Measurements from ENCODE around the gene ALPP.
"Not testable (repeated sequence)": the region's sequence is repeated elsewhere in the genome, so short reads cannot be mapped to it uniquely, and the experiment has no call there.

The ALPP gene

DNA sequence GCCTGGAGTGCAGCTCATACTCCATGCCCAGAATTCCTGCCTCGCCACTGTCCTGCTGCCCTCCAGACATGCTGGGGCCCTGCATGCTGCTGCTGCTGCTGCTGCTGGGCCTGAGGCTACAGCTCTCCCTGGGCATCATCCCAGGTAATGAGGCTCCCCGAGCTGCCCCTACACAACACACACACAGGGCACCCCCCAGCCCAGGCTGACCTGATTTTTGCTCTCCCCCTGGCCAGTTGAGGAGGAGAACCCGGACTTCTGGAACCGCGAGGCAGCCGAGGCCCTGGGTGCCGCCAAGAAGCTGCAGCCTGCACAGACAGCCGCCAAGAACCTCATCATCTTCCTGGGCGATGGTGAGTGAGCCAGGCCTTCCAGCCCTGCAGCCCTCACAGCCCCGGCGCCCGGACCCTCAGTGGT, at the start of gene ALPP:
TSS of gene ALPP (plus strand) at position 17 of the 417 bp plus-strand sequence. CDS start at position 69, 52 bp downstream.
- DNase-seq = not testable (repeated sequence)

DNA sequence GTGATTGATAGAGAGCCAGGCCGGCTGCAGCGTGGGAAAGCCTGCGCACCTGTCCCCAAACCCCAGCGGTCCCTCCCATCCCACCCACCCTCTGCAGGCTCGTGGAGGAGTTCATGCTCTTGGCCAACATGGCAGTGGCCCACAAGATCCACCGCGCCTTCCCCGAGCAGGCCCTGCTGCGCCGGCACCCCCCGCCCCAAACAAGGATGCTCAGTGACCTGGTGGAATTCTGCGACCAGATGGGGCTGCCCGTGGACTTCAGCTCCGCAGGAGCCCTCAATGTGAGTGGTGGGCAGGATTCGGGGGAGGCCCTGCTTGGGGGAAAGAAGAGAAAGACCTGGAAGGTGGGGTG, 48.9 kb upstream of the ALPP start:
- no peak for DNase-seq

DNA sequence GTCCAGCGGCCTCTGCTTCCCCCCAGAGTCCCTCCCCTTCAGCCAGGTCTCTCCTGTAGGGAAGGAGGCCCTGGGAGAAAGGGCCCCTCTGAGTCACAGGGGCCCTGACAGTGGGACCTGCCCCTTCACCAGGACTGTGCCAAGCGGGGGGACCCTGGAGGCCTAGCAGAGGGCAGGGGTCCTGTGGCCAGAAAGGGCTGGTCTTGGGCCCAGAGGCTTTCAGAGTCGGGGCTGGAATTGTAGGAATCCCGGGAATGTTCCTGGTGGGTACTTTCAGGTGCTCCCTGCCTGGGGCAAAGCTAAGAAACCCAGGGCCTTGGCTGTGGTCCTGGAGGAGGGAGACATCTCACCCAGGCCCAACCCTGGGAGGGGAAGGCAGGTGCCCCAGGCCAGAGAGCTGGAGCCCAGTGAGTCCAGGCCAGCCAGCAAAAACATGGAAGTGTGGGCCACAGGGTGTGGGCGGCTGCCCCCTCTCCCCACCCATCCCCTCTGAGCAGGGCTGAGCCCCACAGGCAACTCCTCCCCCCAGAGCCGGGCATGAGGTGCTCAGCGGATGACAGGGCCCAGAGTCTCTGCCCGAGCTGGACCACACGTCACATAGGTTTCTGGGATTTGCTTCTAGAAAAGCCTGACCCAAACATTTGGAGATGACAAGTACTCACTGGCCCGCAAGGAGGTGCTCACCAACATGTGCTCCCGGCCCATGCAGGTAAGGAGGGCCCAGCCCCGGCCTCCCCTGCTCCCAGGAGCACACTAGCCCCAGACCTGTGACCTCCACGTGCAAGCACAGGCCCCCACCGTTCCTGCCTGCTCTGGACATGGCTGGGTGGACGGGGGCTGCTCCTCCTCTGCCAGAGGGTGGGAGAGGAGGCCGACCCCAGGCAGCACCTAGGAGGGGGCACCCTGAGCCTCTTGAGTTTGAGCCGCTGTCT, 48.2 kb upstream of the ALPP start:
- DNase-seq = no peak

DNA sequence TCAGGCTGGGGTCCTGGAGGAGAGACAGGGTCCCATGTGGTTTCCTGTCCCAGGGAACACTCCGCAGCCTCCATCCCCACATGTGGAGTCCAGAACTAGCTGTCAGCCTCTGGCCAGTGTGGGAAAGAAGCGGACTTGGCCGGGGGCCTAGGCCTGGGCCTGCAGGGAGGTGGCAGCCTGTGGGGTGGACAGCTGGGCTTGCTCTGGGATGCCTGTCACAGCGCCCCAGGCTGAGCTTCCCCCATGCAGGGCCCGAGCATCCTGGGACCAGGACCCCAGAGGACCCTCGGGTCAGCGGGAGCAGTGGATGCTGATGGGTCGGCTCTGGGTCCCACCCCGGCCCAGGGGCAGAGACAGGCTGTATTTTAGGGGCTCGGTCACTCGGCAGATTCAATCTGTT, 47.5 kb upstream of the ALPP start:
- DNase-seq = not testable (repeated sequence)

DNA sequence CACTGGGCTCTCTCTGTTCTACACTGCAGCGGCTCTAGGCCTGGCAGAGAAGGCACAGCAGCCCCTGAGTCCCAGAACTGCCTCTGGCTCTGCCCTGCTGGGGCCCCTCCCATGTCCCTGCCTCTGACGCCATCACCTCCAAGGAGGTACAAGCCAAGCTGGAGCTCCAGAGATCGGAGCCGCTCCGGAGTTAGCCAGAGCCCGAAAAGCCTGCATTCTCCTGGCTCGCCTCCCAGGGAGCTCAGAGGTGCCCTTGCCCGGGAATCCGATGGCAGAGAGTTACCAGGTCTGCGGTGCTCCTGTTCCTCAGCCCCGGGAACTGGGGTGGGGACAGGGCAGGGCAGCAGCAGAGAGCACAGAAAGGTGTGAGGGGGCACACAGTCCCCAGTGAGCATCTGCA, 46.9 kb upstream of the ALPP start:
- DNase-seq = not testable (repeated sequence)

DNA sequence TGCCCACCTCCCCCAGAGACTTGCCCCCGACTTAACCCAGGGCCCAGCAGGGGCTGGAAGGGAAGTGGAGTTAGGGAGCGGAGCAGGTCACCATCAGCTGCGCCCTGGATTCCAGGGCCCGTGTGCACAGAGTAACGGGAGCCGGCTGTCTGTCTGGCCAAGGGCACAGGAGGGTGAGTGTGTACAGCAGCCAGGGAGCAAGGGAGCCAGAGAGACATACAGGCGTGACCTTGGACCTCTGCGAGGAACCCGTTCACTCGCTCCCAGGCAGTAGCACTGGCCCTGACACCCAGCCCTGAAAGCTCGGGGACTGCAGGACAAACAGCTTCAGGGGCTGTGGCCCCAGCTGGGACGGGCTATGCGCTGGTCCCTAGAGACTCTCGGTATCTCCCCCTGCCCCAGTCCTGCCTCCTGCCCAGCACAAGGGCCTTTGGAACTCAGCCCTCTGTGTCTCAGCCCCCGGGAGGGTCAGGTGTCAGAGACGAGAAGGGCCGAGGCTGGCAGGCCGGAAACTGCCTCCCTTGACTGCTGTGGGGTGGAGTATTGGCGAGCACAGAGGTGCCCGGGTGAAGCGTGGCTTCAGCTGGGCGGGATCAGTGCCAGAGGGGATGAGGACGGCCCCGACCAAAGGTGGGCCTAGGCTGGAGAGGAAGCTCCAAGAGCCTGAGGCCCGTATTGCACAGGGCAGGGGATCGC, 46.2 kb upstream of the ALPP start:
- DNase-seq = not testable (repeated sequence)

DNA sequence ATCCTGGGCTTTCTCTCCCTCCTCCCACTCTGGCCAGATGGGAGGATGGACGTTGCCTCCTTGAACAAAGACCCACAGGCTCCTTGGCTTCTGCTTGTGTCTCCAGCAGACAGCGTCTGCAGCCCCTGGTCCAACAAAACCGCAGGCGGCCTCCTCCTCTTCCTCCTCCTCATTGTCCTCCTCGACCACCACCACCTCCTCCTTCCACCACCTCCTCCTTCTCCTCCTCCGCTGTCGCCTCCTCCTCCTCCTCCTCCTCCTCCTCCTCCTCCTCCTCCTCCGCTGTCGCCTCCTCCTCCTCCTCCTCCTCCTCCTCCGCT, 45.7 kb upstream of the ALPP start:
- no peak for DNase-seq

DNA sequence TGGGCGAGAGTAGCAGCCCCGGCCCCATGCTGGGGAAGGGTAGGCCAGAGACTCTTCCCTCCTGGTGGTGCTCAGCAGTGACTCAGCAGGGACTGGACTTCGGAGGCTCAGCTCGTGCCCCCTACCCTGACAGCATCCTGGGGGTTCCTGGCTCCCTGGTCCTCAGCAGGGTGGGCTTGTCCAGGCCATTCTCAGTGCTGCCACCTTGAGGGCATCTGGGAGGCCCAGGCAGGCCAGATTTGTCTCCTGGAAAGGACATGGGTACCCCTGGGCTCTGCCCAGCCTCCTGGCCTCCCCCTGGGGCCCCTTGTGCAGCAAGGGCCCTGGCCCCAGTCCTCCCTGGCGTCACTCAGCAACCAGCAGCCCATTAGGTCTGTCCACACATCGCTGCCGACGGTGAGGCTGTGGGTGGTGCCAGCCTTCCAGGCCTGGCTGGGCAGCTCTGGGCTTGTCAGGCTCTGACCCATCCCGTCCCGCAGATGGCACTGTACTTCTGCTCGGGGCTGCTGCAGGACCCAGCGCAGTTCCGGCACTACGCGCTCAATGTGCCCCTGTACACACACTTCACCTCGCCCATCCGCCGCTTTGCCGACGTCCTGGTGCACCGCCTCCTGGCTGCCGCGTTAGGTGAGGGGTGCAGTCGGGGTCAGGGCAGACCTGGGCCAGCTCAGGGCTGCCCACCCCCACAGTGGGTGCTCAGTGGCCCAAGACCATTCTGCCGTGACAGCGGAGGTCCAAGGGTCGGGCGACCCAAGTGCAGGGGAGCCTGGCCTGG, 45.0 kb upstream of the ALPP start:
- no peak for DNase-seq

DNA sequence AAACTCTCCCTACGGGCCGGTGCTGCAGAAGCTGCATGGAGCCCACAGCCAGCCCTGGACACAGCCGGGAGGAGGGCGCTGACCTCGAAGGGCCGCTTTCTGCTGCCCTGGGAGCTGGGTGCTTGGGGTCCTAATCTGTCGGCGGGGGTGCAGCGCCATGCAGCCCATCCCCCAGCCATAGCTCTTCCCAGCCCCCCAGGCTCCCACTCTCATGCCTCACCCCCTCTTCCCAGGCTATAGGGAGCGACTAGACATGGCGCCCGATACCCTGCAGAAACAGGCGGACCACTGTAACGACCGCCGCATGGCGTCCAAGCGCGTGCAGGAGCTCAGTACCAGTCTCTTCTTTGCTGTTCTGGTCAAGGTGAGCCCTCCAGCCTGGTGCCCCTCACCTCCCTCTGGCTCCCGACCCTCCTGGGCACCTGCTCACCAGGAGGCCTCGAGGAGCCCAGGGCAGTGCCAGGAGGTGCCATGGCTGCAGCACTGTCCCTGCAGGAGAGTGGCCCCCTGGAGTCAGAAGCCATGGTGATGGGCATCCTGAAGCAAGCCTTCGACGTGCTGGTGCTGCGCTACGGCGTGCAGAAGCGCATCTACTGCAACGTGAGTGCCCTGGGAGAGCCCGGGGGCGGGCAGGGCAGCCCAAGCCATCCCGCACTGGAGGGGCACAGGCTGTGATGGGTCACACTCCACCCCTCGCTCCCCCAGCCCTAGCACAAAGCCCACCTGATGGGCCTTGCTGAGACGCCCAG, 44.2 kb upstream of the ALPP start:
- DNase-seq = not testable (repeated sequence)

DNA sequence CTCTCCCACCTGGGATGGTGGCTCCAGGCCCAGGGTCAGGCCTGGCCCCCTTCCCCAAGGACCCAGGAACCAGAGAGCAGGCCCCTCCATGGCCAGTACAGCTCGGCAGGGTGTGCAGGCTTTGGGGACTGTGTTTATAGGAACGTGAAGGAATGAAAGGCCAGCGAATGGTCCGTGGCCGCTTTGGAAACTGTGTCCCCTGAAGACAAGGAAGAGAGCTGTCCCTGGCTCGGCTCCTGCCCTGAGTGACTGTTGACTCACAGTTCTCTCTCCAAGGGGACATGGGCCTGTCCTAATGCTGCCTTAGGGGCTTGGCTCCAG, 43.7 kb upstream of the ALPP start:
- not testable (repeated sequence) for DNase-seq

DNA sequence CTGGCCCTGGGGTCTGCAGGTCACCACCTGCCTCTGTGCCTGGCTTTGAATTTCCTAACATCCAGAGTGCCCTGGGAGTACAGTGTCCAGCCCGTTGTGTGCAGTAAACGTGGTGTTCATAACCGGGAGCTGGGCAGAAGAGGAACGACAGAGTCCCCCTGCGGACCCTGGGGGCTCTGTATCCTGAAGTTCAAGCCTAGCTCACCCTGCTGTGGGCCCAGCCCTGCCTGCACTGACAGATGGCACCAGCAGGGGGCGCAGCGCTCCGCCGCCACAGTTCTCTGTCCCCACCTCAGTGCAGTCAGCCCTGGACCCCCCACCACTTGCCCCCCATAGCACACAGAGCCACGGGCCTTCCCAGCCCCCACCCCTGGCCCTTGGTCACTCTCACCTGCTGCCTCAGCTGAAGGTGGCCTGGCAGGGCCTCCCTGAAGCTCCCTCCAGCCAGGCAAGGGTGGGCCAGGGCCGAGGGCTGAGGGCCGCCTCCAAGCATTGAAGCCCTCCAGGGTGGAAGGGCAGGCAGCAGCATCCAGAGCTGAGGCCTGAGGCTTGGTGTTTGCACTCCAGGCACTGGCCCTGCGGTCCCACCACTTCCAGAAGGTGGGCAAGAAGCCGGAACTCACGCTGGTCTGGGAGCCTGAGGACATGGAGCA, 43.2 kb upstream of the ALPP start:
- DNase-seq = not testable (repeated sequence)

DNA sequence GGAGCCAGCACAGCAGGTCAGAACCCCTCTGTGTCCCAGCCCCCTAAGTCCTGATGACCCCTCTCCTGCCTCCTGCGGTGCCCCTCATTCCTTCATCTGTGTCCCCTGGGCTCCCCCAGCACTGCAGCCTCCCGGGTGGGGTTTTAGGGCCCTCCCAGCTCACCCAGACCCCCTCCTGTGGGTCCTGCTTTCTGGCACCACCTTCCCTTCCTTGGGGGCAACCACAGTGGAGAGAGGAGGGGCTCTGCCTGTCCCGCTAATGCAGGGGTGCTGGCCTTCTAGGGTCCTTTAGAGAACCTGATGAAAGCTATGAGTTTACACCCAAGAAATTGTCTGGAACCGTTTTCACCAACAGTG, 42.7 kb upstream of the ALPP start:
- DNase-seq = no peak

DNA sequence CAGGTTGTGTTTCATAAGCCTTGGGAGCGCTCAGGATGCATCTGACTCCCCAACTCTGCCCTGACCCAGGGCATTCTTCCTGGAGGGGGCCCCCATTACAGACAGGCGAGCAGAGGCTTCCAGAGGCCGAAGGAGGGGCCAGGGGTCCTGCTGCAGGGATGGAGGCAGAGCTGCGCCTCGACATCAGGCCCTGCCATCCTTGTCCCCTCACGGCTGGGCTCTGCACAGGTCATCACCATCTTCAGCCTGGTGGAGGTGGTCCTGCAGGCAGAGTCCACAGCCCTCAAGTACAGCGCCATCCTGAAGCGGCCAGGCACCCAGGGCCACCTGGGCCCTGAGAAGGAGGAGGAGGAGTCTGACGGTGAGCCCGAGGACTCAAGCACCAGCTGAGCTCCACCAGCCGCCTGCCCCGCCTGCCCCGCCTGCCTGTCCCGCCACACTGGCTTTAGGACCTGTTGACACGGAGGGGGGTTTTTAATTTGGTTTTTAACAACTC, 42.3 kb upstream of the ALPP start:
- DNase-seq = no peak

DNA sequence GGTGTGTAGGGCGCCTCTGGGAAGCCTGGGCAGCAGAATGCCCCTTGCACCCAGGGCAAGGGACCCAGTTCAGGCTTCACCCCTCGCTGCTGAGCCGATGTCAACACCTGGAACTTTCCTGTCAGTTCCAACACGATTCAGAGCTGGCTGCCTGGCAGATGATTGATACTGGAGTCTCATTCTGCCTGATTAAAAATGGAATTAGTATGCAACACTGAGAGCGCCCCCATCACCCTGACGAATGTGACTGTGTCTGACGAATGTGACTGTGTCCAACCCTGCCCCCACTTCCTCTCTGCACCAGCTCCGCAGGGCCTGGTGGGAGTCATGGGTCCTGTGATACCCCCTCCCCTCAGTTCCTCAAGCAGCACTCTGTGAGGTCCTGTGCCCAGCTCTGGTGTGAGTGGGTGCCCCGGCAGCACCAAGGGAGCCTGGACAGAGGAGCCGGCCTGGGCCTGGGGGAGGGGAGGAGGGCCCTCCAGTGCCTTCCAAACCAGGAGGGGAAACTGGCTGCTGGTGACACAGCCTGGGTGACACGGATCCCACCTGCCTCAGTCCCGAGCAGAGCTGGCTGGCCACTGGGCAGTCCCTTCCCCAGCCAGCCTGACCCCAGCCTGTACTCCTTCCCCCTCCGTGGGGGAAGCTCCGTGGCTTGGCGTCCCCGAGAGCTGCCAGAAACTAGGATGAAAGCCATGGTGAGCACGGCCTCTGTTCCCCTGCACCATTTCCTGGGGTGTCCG, 41.4 kb upstream of the ALPP start:
- DNase-seq = no peak

DNA sequence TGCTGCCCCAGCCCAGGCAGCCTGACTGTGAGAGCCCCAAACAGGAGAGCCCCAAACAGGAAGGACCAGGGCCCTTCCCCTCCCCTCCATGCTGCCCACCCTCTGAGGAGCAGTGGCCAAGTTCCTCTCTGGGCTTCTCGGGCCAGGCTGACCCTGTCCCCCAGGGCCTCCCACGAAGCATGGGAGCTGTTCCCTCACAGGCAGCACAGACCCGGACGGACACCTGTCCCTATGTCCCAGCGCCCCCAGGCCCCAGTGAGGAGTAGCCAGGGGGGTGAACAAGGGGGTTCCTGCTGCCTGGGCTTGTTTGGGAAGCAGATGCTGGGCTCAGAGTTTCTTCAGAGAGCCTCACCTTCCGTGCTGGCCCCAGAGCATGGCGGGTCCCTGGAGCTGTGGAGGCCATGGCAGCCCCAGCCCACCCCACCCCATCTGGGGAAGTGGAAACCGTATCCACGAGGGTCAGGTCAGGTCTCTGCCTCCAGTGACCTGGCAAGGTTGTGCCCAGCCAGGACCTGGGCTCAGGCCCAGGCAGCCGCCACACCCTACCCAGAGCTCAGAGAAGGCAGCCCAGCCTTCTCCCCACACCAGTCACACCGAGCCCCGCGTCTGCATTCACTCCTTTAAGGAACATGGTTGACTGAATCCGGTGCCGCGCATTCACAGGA, 40.3 kb upstream of the ALPP start:
- DNase-seq = not testable (repeated sequence)

DNA sequence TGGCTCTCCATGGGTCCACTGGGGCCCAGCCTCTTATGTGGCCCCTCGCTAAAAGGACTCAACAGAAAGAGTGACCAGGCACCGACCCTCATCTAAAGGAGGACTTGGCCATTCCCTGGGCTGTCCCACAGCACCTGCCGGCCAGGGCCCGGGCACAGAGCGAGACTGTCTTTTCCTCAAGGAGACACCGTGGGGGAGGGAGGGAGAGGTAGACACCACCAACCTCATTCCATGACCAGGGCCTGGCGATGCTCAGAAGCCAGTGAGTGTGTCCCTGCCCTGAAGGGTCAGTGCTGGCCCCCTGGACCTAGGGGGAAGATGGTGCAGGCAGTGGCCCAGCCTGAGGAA, 39.8 kb upstream of the ALPP start:
- no peak for DNase-seq

DNA sequence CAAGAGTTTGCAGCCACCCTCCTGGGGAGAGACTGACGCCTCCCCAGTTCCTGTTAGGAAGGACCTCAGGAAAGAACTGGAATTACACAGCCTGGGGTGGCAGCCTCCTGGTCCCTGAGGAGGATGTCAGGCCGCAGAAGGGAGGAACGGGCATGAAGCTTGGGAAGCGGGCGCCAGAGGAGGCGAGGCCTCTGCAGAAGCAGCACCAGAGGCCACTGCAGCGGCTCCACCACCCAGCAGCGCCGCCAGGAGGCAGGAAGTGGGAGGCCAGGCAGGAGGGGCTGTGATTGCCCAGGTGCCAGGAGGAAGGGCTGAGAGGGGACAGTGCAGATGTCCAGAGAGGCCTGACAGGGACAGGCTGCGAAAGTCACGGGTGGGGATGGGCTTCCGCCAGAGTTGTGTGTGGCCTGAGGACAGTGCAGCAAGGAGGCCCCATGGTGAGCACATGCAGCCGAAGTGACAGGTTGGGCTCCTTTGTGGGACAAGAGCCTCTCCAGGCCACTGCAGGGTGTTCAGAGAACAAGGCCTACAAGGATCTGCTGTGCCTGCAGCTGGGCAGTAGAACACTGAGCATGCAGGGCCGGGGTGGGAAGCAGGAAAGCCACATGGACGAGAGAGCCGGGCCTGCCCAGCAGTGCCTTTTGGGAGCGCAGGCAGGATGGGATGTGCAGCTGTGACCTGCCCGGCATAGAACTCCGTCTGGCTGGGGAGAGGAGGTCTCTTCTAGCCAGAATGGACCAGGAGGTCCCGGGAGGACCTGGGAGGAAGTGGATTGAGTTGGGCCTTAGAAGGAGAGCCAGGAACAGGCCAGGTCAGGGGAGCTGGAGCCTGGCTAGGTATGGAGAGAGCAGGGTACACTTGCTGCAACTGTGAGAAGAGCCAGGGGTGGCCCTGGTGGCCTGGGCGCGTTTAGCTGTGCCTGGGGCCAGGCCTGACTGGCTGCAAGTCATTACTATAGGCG, 39.1 kb upstream of the ALPP start:
- no peak for DNase-seq

DNA sequence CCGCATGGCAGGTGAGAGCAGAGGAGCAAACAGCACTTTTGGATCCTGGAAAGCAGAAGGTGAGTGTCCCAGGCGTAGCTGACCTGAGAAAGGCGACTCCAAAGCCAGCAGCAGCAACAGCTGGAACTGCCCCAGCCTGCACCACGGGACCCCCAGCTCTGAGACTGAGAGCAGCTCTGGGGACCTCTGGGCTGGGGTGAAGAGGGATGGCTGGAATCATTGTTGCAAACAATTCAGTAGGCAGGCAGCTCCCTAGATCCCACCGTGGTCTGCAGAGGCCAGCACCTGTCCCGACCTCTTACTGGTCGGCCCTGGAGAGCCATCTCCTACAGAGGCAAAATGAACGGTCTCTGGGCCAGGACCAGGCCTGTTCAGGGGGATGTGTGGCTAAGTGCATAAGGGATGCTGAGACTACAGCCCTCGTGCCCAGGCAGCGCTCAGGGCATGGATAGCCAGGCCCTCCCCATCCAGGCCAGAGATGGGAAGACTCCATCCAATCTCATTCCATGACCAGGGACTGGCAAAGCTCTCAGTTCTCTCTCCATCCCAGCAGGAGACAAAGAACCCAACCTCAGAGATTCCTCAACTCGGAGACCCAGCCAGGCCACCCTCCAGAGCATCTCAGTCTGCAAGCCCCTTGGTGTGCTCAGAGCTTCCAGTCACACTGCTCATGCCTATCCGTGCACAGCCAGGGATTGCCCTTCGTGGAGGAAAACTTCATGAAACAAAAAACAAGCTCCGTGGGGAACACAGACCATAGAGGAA, 38.2 kb upstream of the ALPP start:
- DNase-seq = no peak

DNA sequence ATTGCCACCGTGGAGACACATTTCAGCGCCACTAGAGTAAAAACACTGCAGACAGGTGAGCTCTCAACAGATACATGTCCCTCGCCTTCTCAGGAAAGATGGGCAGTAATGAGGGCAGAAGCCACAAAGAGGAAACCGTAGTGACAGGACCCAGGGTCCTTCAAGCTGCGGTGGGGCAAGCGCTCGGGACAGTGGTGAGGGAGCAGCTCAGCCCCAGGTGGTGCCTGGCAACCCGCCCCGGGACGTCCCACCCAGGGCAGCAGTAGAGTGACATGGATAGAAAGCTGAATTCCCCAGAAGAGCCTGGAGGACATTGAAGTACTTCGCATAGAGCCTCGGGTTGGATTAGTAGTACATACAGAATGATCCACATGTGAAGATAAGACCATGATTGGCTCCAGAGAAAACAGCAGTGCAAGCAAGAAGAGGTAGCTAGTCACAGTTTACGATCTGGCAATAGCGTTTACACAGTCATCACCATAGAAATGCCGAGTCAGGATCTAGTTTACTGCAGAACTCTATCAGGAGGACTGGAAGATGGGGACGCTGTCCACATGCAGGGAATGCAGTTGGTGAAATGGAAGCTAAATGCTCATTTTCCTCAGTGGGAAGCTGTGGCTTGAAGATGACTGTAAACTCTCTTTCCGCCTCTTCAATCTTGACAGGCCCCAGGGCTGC, 37.4 kb upstream of the ALPP start:
- DNase-seq = no peak

Measured in NCI-H2029 (cell line).